Mesendoderm (in vitro differentiated cells): ENCODE results near the gene YPEL5. TPM values are rescaled to one million over a fixed set of nuclear protein-coding genes. Genes with fewer than 3 reads are reported as not detected.
"Not testable (repeated sequence)": the region's sequence is repeated elsewhere in the genome, so short reads cannot be mapped to it uniquely, and the experiment has no call there.

Experiments
- DNase-seq: peaks from one replicate; pipeline ENCODE4 v3.0.0; 2013
- H2AK5ac ChIP-seq: 2 replicates; pipeline ENCODE4 v1.6.1; 2013; ENCODE audit warnings: low read length, inconsistent platforms
- H2BK120ac ChIP-seq: 2 replicates; pipeline ENCODE4 v1.6.1; 2013; ENCODE audit warnings: low read depth, mild to moderate bottlenecking, low read length, moderate library complexity, mixed read lengths
- H2BK15ac ChIP-seq: replicated peaks from 2 replicates; pipeline ENCODE4 v1.6.1; 2013; ENCODE audit warnings: low read depth, mild to moderate bottlenecking, moderate library complexity
- H2BK5ac ChIP-seq: 2 replicates; pipeline ENCODE4 v1.6.1; 2013; ENCODE audit warnings: low read length, inconsistent platforms
- H3K18ac ChIP-seq: 2 replicates; pipeline ENCODE4 v1.6.1; 2013; ENCODE audit warnings: mild to moderate bottlenecking, low read length, mixed read lengths
- H3K23ac ChIP-seq: one replicate; pipeline ENCODE4 v1.6.1; 2013; ENCODE audit warnings: low read length
- H3K27ac ChIP-seq: 2 replicates; pipeline ENCODE4 v1.5.1; 2013; ENCODE audit warnings: low read depth, mild to moderate bottlenecking, inconsistent platforms, low read length, moderate library complexity
- H3K27me3 ChIP-seq: 2 replicates; pipeline ENCODE4 v1.6.1; 2013; ENCODE audit warnings: low read length, control low read depth, mild to moderate bottlenecking, inconsistent platforms; ENCODE audit not compliant: insufficient read depth, poor library complexity
- H3K36me3 ChIP-seq: 2 replicates; pipeline ENCODE4 v1.6.1; 2013; ENCODE audit warnings: low read length, inconsistent platforms; ENCODE audit not compliant: control insufficient read depth, insufficient read depth
- H3K4ac ChIP-seq: one replicate; pipeline ENCODE4 v1.6.1; 2013; ENCODE audit warnings: low read depth, mild to moderate bottlenecking, low read length, moderate library complexity
- H3K4me1 ChIP-seq: 2 replicates; pipeline ENCODE4 v1.6.1; 2013; ENCODE audit warnings: low read depth, low read length, inconsistent platforms; ENCODE audit not compliant: control insufficient read depth
- H3K4me2 ChIP-seq: 2 replicates; pipeline ENCODE4 v1.6.1; 2013; ENCODE audit warnings: low read length
- H3K4me3 ChIP-seq: 2 replicates; pipeline ENCODE4 v1.5.1; 2013; ENCODE audit warnings: mild to moderate bottlenecking, low read length
- H3K56ac ChIP-seq: one replicate; pipeline ENCODE4 v1.6.1; 2013; ENCODE audit warnings: low read length
- H3K79me1 ChIP-seq: 2 replicates; pipeline ENCODE4 v1.6.1; 2013; ENCODE audit warnings: low read length, inconsistent platforms
- H3K79me2 ChIP-seq: 2 replicates; pipeline ENCODE4 v1.6.1; 2013; ENCODE audit warnings: mild to moderate bottlenecking, low read length; ENCODE audit not compliant: control insufficient read depth, insufficient read depth
- H3K9ac ChIP-seq: 2 replicates; pipeline ENCODE4 v1.6.1; 2013; ENCODE audit warnings: low read length, inconsistent platforms
- H4K5ac ChIP-seq: one replicate; pipeline ENCODE4 v1.6.1; 2013; ENCODE audit warnings: low read length
- H4K8ac ChIP-seq: one replicate; pipeline ENCODE4 v1.6.1; 2013; ENCODE audit warnings: low read depth, mild to moderate bottlenecking, control low read depth, low read length, moderate library complexity
- WGBS: extraction: QIAGEN DNeasy Blood & Tissue Kit; methylation state at CpG from one replicate; pipeline ENCODE4 v1.1.7; 2013; ENCODE audit warnings: low lambda C conversion rate, missing lambda C conversion rate; ENCODE audit not compliant: insufficient coverage; ENCODE audit errors: extremely low coverage; 5-methylcytosine and 5-hydroxymethylcytosine counted together
- polyA plus RNA-seq, 2 experiments: library from polyadenylated mRNA; stranded (reverse); fragments of 200-250 nt; gene quantifications; one replicate each; pipeline ENCODE4 v1.2.3, GENCODE V29; 2013

The YPEL5 gene
- 34.5 TPM for polyA plus RNA-seq (2013, experiment 1 of 2)
- polyA plus RNA-seq (2013, experiment 2 of 2), result 34.1 TPM

DNA sequence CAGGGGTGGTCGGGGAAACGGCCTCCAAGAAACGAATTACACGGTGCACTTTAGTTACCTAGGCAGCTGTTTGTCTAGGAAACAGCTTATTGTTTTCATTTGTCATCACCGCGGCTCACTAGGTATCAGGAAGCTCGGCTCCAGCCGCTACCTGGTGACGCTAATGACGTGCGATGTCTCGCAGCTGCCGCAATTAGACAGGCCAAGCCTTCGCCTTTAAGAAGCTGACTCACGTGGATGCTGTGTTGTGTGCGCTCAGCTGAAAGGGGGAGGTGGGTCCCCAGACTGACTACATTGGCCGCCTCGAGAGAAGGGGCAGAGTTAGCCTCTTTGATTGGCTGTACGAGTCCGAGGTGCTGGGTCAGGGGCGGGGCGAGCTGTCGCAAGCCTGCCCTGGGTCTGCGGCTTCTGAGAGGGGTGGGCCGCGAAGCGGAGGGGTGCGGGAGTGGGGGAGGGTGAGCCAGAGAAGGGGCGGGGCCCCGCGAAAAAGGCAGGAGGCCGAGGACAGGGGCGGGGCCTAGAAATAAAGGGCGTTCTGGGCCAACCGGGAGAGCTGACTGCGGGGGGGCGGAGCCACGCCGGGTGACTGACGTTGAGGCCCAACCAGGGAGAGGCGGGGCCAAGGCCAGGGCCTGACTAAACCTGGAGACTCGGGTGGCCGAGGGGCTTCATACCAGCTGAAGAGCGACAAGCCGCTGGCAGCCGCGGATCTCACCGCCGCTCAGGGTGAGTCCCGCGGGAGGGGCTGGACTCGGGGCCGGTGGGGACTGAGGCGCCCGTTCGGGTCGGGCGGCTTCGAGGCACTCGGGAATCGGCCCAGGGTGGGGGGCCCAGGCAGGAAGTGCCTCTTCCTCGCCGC, at the start of gene YPEL5:
YPEL5 (plus strand) TSS at position 671 of the 859 bp plus-strand sequence. CDS start 9,645 bp downstream, outside the sequence.
- Histone ChIP-seq H4K8ac (no peak within 1 kb of the TSS), H3K56ac (peak within 1 kb of the TSS; percentile 89), H2AK5ac (no peak within 1 kb of the TSS), H3K4ac (peak within 1 kb of the TSS; percentile 89), H2BK15ac (no peak within 1 kb of the TSS), H3K79me1 (no peaks in the 10 kb centered on the region), H3K4me3 (peak within 1 kb of the TSS; percentile 67), H3K18ac (peak within 1 kb of the TSS; percentile 99), H3K4me2 (peak within 1 kb of the TSS; percentile 72), H3K36me3 (no peaks in the 10 kb centered on the region), H3K27ac (peak within 1 kb of the TSS; percentile 95), H4K5ac (no peak within 1 kb of the TSS), H3K27me3 (no peaks in the 10 kb centered on the region), H3K9ac (peak within 1 kb of the TSS; percentile 80), H3K23ac (no peak within 1 kb of the TSS), H3K4me1 (peaks cover 10% of the 10 kb centered on the region), H2BK5ac (peak within 1 kb of the TSS; percentile 56), H3K79me2 (peaks cover under 1% of the 10 kb centered on the region), H2BK120ac (peak within 1 kb of the TSS; percentile 29)
- WGBS, result no CpG with 5 or more reads among the region's 63 CpGs
- peak; percentile 100 for DNase-seq

DNA sequence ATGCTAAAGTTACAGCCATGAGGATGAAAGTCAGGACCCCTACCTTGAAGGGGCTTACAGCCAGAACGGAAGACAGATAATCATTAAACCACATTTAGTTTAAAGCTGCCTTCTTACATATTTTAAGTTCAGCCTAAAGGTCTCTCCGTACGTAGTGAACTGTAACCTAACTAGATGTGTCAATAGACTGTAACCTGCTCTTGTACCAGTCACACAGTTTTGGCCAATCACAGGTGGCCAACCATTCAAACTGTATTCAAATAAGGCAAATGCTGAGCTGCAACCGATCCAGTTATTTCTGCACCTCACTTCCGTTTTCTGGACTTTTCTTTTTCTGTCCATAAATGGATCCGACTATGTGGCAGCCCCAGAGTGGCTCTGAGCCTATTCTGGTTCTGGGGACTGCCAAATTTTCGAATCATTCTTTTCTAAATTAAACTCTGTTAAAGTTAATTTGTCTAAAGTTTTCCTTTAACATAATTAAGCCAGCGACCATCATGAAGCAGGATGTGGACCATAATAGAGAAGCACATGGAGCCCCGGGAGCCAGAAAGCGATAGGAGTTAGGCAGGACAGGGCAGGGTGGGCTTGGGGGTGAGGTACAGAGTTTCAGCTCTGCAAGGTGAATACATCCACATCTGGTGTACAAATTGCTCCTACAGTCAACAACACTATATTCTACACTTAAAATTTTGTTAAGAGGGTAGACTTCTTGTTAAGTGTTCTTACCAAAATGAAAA, 48.4 kb upstream of the YPEL5 start:
- Histone ChIP-seq H3K4me3 (no peak overlapping the region), H3K4me1 (no peaks in the 10 kb centered on the region), H3K23ac (no peak overlapping the region), H3K4ac (no peak overlapping the region), H3K9ac (no peak overlapping the region), H3K27me3 (no peaks in the 10 kb centered on the region), H3K79me2 (no peaks in the 10 kb centered on the region), H2BK5ac (no peak overlapping the region), H2BK15ac (no peak overlapping the region), H3K4me2 (no peak overlapping the region), H2BK120ac (no peak overlapping the region), H3K36me3 (no peaks in the 10 kb centered on the region), H2AK5ac (no peak overlapping the region), H4K8ac (no peak overlapping the region), H3K27ac (no peak overlapping the region), H3K56ac (no peak overlapping the region), H3K18ac (no peak overlapping the region), H3K79me1 (no peaks in the 10 kb centered on the region), H4K5ac (no peak overlapping the region)
- WGBS, result no CpG with 5 or more reads among the region's 10 CpGs
- no peak for DNase-seq

DNA sequence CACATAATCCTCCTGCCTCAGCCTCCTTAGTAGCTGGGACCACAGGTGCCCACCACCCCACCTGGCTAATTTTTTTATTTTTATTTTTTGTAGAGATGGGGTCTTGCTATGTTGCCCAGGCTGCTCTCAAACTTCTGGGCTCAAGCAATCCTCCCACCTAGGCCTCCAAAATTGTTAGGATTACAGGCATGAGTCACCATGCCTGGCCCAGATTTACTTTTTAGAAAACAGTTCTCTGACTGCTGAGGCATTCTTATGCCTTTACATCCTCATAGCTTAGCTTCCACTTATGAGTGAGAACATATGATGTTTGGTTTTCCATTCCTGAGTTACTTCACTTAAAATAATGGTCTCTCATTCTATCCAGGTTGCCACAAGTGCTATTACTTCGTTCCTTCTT, 47.4 kb upstream of the YPEL5 start:
- H2BK5ac ChIP-seq, H3K27ac ChIP-seq, H3K4me3 ChIP-seq, H3K4me1 ChIP-seq, H3K79me2 ChIP-seq, H4K8ac ChIP-seq, H3K4me2 ChIP-seq, H2AK5ac ChIP-seq, H3K4ac ChIP-seq, DNase-seq, H3K56ac ChIP-seq, H3K36me3 ChIP-seq, H3K18ac ChIP-seq, H2BK15ac ChIP-seq, H3K23ac ChIP-seq, H3K79me1 ChIP-seq, H2BK120ac ChIP-seq, H3K27me3 ChIP-seq, H3K9ac ChIP-seq, H4K5ac ChIP-seq: not testable (repeated sequence)
- no CpG with 5 or more reads among the region's 1 CpG for WGBS

DNA sequence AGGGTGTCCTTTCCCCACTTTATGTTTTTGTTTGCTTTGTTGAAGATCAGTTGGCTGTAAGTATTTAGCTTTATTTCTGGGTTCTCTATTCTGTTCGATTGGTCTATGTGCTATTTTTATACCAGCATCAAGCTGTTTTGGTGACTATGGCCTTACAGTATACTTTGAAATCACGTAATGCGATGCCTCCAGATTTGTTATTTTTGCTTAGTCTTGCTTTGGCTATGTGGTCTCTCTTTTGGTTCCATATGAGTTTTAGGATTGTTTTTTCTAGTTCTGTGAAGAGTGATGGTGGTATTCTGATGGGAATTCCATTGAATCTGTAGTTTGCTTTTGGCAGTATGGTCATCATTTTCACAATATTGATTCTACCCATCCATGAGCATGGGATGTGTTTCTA, 46.1 kb upstream of the YPEL5 start:
- H4K5ac ChIP-seq, H2BK120ac ChIP-seq, H3K27me3 ChIP-seq, H2BK5ac ChIP-seq, H3K4me2 ChIP-seq, H3K4me3 ChIP-seq, H3K79me1 ChIP-seq, H3K18ac ChIP-seq, H3K23ac ChIP-seq, H3K36me3 ChIP-seq, H3K56ac ChIP-seq, H4K8ac ChIP-seq, H2BK15ac ChIP-seq, H3K27ac ChIP-seq, H2AK5ac ChIP-seq, H3K79me2 ChIP-seq, H3K4me1 ChIP-seq, H3K9ac ChIP-seq, H3K4ac ChIP-seq, DNase-seq: not testable (repeated sequence)
- no CpG with 5 or more reads among the region's 3 CpGs for WGBS

DNA sequence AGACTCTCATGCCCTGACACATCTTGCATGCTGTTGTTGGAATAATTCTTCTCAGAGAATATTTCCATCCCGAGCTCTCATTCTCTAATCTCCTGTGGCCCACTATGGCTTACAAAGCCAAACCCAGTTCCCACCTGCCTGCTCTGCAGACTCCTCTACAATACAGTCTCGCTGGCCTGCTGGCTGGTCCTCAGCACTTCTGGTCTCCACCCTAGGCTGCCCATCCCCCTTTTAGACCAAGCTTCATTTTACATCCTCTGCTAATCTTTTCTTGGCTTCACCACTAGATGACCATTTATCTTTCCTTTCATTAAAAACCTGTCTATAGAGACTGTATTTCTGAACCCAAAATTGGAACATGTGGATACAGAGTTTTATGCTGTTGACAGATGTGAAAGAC, 42.5 kb upstream of the YPEL5 start:
- no peak overlapping the region for H3K23ac ChIP-seq

More for the DNA sequence above, 42.5 kb upstream of the YPEL5 start:
- Histone ChIP-seq H3K36me3 (no peaks in the 10 kb centered on the region), H3K18ac (no peak overlapping the region), H2BK120ac (no peak overlapping the region), H2BK5ac (no peak overlapping the region), H3K9ac (no peak overlapping the region), H3K27me3 (no peaks in the 10 kb centered on the region), H3K4me1 (no peaks in the 10 kb centered on the region), H3K4ac (no peak overlapping the region), H2AK5ac (no peak overlapping the region), H4K5ac (no peak overlapping the region), H3K56ac (no peak overlapping the region), H3K4me3 (no peak overlapping the region), H3K79me2 (no peaks in the 10 kb centered on the region), H2BK15ac (no peak overlapping the region), H3K27ac (no peak overlapping the region), H4K8ac (no peak overlapping the region), H3K79me1 (no peaks in the 10 kb centered on the region), H3K4me2 (no peak overlapping the region)
- WGBS, result no CpG with 5 or more reads among the region's 2 CpGs
- no peak for DNase-seq
